DND-41 (cell line): Measurements from ENCODE around the gene PI4K2B.

Experiments used
- ATAC-seq: fragments of 200-7000 bp; cut with Tn5 transposase; 3 replicates; pipeline ENCODE4 v1.9.1; 2021; ENCODE audit warnings: low read depth; ENCODE audit not compliant: insufficient read depth
- DNase-seq: peaks from one replicate; pipeline ENCODE4 v3.0.0-alpha.2; 2020
- H2AFZ ChIP-seq: 2 replicates; pipeline ENCODE4 v1.6.0; 2012; ENCODE audit warnings: low read depth, low read length
- H3K27ac ChIP-seq: 2 replicates; pipeline ENCODE4 v1.5.1; 2012; ENCODE audit warnings: low read length, inconsistent platforms
- H3K27me3 ChIP-seq: fragments of 200-600 bp; sonication (generic); 2 replicates; pipeline ENCODE4 v1.6.0; 2012; ENCODE audit warnings: low read length, mild to moderate bottlenecking, inconsistent platforms; ENCODE audit not compliant: insufficient read depth, poor library complexity
- H3K36me3 ChIP-seq: 2 replicates; pipeline ENCODE4 v1.5.1; 2012; ENCODE audit warnings: low read length, inconsistent platforms; ENCODE audit not compliant: insufficient read depth
- H3K4me1 ChIP-seq: 2 replicates; pipeline ENCODE4 v1.5.1; 2012; ENCODE audit warnings: mild to moderate bottlenecking, low read length; ENCODE audit not compliant: insufficient read depth
- H3K4me2 ChIP-seq: 2 replicates; pipeline ENCODE4 v1.6.0; 2012; ENCODE audit warnings: mild to moderate bottlenecking, moderate library complexity, low read length, inconsistent platforms; ENCODE audit not compliant: insufficient read depth
- H3K4me3 ChIP-seq, 2 experiments: fragments of 200-600 bp in 1 of 2; shearing (Covaris generic) in 1 of 2; 2 replicates each; pipeline ENCODE4 v1.5.1; 2012 to 2016; ENCODE audit warnings: inconsistent platforms in 2 of 2, low read length in 2 of 2, mild to moderate bottlenecking in 2 of 2, low read depth in 1 of 2, moderate library complexity in 1 of 2
- H3K79me2 ChIP-seq: 2 replicates; pipeline ENCODE4 v1.6.0; 2012; ENCODE audit warnings: low read length, inconsistent platforms; ENCODE audit not compliant: insufficient read depth
- H3K9ac ChIP-seq: 2 replicates; pipeline ENCODE4 v1.6.0; 2012; ENCODE audit warnings: low read depth, mild to moderate bottlenecking, inconsistent platforms, low read length, moderate library complexity
- H3K9me3 ChIP-seq: 2 replicates; pipeline ENCODE4 v1.5.1; 2012; ENCODE audit warnings: low read length, moderate library complexity, mild to moderate bottlenecking, inconsistent platforms; ENCODE audit not compliant: insufficient read depth, severe bottlenecking
- H4K20me1 ChIP-seq: 2 replicates; pipeline ENCODE4 v1.6.0; 2012; ENCODE audit warnings: low read length; ENCODE audit not compliant: insufficient read depth
- CTCF ChIP-seq: IDR thresholded peaks from 2 replicates; pipeline ENCODE4 v1.5.1; 2012; ENCODE audit warnings: borderline replicate concordance, low read length, moderate library complexity, mild to moderate bottlenecking; ENCODE audit not compliant: poor library complexity, severe bottlenecking; ENCODE audit errors: extremely low read depth
- EZH2 ChIP-seq: IDR thresholded peaks from 3 replicates; pipeline ENCODE4 v1.6.1; 2012; ENCODE audit warnings: borderline replicate concordance, low read depth, mild to moderate bottlenecking, moderate library complexity, low read length, inconsistent platforms; ENCODE audit not compliant: severe bottlenecking

Gene PI4K2B

GRCh38 chr4:25271866-25272265, 38.0 kb downstream of the PI4K2B start:
- Histone ChIP-seq H4K20me1 (no peaks in the 10 kb centered on the region), H2AFZ (no peak overlapping the region), H3K9me3 (no peaks in the 10 kb centered on the region), H3K79me2 (no peaks in the 10 kb centered on the region), H3K9ac (no peak overlapping the region), H3K27me3 (no peaks in the 10 kb centered on the region), H3K27ac (no peak overlapping the region), H3K4me1 (no peaks in the 10 kb centered on the region), H3K4me3 (no peak overlapping the region), H3K4me2 (no peak overlapping the region), H3K36me3 (peaks cover 36% of the 10 kb centered on the region; the same call in 1 of the 2 replicates)
- ATAC-seq (no peak), DNase-seq (no peak)
- no peak for TF ChIP-seq CTCF
- TF ChIP-seq EZH2, result no peak

- Histone ChIP-seq H3K36me3 (peaks cover 12% of the 10 kb centered on the region; the same call in 1 of the 2 replicates), H3K9me3 (no peaks in the 10 kb centered on the region), H3K27ac (no peak overlapping the region), H3K4me1 (no peaks in the 10 kb centered on the region), H4K20me1 (no peaks in the 10 kb centered on the region), H3K79me2 (no peaks in the 10 kb centered on the region), H3K9ac (no peak overlapping the region), H3K4me3 (no peak overlapping the region), H3K4me2 (no peak overlapping the region), H2AFZ (no peak overlapping the region), H3K27me3 (no peaks in the 10 kb centered on the region)
- no peak for TF ChIP-seq CTCF
- DNase-seq (no peak), ATAC-seq (no peak)
Measured at GRCh38 chr4:25280210-25280609, 46.4 kb downstream of the PI4K2B start.

- Histone ChIP-seq H3K4me3 (no peak overlapping the region), H3K9me3 (no peaks in the 10 kb centered on the region), H3K27me3 (no peaks in the 10 kb centered on the region), H2AFZ (no peak overlapping the region), H3K27ac (no peak overlapping the region), H3K4me1 (no peaks in the 10 kb centered on the region), H3K4me2 (no peak overlapping the region), H4K20me1 (no peaks in the 10 kb centered on the region), H3K36me3 (peaks cover 10% of the 10 kb centered on the region; the same call in 1 of the 2 replicates), H3K9ac (no peak overlapping the region), H3K79me2 (no peaks in the 10 kb centered on the region)
- ATAC-seq (no peak), DNase-seq (no peak)
- TF ChIP-seq CTCF, result no peak
- no peak for TF ChIP-seq EZH2
Measured at GRCh38 chr4:25283948-25284347, 50.1 kb downstream of the PI4K2B start.

- Histone ChIP-seq H4K20me1 (no peaks in the 10 kb centered on the region), H3K9ac (no peak overlapping the region), H3K36me3 (peaks cover 10% of the 10 kb centered on the region; the same call in 1 of the 2 replicates), H3K27ac (no peak overlapping the region), H3K9me3 (no peaks in the 10 kb centered on the region), H2AFZ (no peak overlapping the region), H3K4me1 (no peaks in the 10 kb centered on the region), H3K4me2 (no peak overlapping the region), H3K79me2 (no peaks in the 10 kb centered on the region), H3K27me3 (no peaks in the 10 kb centered on the region), H3K4me3 (no peak overlapping the region)
- TF ChIP-seq EZH2, result no peak
- TF ChIP-seq CTCF, result no peak
- no peak for DNase-seq
- no peak for ATAC-seq
Measured at GRCh38 chr4:25284466-25284865, 50.6 kb downstream of the PI4K2B start.
